IgD-negative memory B cell (primary cell): ENCODE results near the gene DNAJB8. TPM values are rescaled to one million over a fixed set of nuclear protein-coding genes. Genes with fewer than 3 reads are reported as not detected.

Experiments used
- H3K27ac Mint-ChIP-seq, 3 donors: one replicate each; pipeline ENCODE4 v1.8.0; 2020 to 2022; ENCODE audit warnings: mild to moderate bottlenecking in 3 of 3, mixed read lengths in 3 of 3, moderate library complexity in 1 of 3
- H3K27me3 Mint-ChIP-seq: one replicate; pipeline ENCODE4 v1.8.0; 2021; ENCODE audit warnings: mixed read lengths
- H3K36me3 Mint-ChIP-seq: one replicate; pipeline ENCODE4 v1.8.0; 2020; ENCODE audit warnings: mild to moderate bottlenecking, mixed read lengths
- H3K4me1 Mint-ChIP-seq, 3 donors: one replicate each; pipeline ENCODE4 v1.8.0; 2020 to 2022; ENCODE audit warnings: mixed read lengths in 3 of 3, mild to moderate bottlenecking in 1 of 3
- H3K4me3 Mint-ChIP-seq, 4 donors: one replicate each; pipeline ENCODE4 v1.8.0; 2020 to 2022; ENCODE audit warnings: mild to moderate bottlenecking in 4 of 4, mixed read lengths in 4 of 4, moderate library complexity in 3 of 4
- H3K9me3 Mint-ChIP-seq, 3 donors: one replicate each; pipeline ENCODE4 v1.8.0; 2020 to 2021; ENCODE audit warnings: mixed read lengths in 3 of 3, mild to moderate bottlenecking in 1 of 3
- polyA plus RNA-seq: library from polyadenylated mRNA; unstranded; fragments of 300-500 nt; fragmentation: Illumina TruSeq; gene quantifications from one replicate; pipeline ENCODE4 v1.2.3, GENCODE V29; 2021

The DNAJB8 gene
- polyA plus RNA-seq, 1 donor from 2014 or later: not detected

- Mint-ChIP-seq H3K27ac (peak overlapping the region in 1 of 3 donors; percentile 18), H3K4me1 (peaks cover 0 to 6% (median 4%) of the 10 kb centered on the region in 3 donors), H3K4me3 (peak overlapping the region; percentile 35 to 91 (median 66)), H3K27me3 (peaks cover 54% of the 10 kb centered on the region), H3K9me3 (peaks cover 0 to 6% (median 0%) of the 10 kb centered on the region in 3 donors), H3K36me3 (peaks cover 4% of the 10 kb centered on the region)
These were observed 31.5 kb upstream of the DNAJB8 start for GRCh38 chr3:128498127-128498626.

GRCh38 chr3:128497305-128498126 lies 30.8 kb upstream of the DNAJB8 start:
- H3K36me3 Mint-ChIP-seq: peaks cover 4% of the 10 kb centered on the region
- H3K27ac Mint-ChIP-seq: peak overlapping the region in 1 of 3 donors; percentile 63
- peaks cover 0 to 6% (median 0%) of the 10 kb centered on the region in 3 donors for H3K9me3 Mint-ChIP-seq
- peaks cover 54% of the 10 kb centered on the region for H3K27me3 Mint-ChIP-seq
- peaks cover 0 to 6% (median 3%) of the 10 kb centered on the region in 3 donors for H3K4me1 Mint-ChIP-seq
- peak overlapping the region; percentile 52 to 89 (median 80) for H3K4me3 Mint-ChIP-seq

- H3K9me3 Mint-ChIP-seq: peaks cover 0 to 6% (median 0%) of the 10 kb centered on the region in 3 donors
- H3K36me3 Mint-ChIP-seq: peaks cover 4% of the 10 kb centered on the region
- H3K27me3 Mint-ChIP-seq: peaks cover 59% of the 10 kb centered on the region
- H3K4me3 Mint-ChIP-seq: peak overlapping the region; percentile 52 to 89 (median 76)
- peak overlapping the region in 1 of 3 donors; percentile 63 for H3K27ac Mint-ChIP-seq
- H3K4me1 Mint-ChIP-seq: peaks cover 4 to 10% (median 7%) of the 10 kb centered on the region in 3 donors
These were observed 30.1 kb upstream of the DNAJB8 start for GRCh38 chr3:128496602-128497304.

GRCh38 chr3:128496019-128496601 lies 29.4 kb upstream of the DNAJB8 start:
- Mint-ChIP-seq H3K9me3 (peaks cover 0 to 6% (median 0%) of the 10 kb centered on the region in 3 donors), H3K27ac (no peak overlapping the region), H3K4me3 (peak overlapping the region in 3 of 4 donors; percentile 13 to 83 (median 63)), H3K27me3 (peaks cover 63% of the 10 kb centered on the region), H3K36me3 (peaks cover 4% of the 10 kb centered on the region), H3K4me1 (peaks cover 4 to 13% (median 9%) of the 10 kb centered on the region in 3 donors)

- H3K9me3 Mint-ChIP-seq: peaks cover 0 to 5% (median 0%) of the 10 kb centered on the region in 3 donors
- peak overlapping the region in 1 of 4 donors; percentile 1 for H3K4me3 Mint-ChIP-seq
- H3K27me3 Mint-ChIP-seq: peaks cover 62% of the 10 kb centered on the region
- peaks cover 4 to 16% (median 9%) of the 10 kb centered on the region in 3 donors for H3K4me1 Mint-ChIP-seq
- H3K27ac Mint-ChIP-seq: no peak overlapping the region
- H3K36me3 Mint-ChIP-seq: peaks cover 3% of the 10 kb centered on the region
These were observed 28.8 kb upstream of the DNAJB8 start for GRCh38 chr3:128495435-128495970.

GRCh38 chr3:128494367-128494650 lies 27.6 kb upstream of the DNAJB8 start:
- peak overlapping the region in 2 of 4 donors; percentile 1 to 35 for H3K4me3 Mint-ChIP-seq
- peaks cover 63% of the 10 kb centered on the region for H3K27me3 Mint-ChIP-seq
- H3K27ac Mint-ChIP-seq: no peak overlapping the region
- H3K36me3 Mint-ChIP-seq: peaks cover 3% of the 10 kb centered on the region
- H3K9me3 Mint-ChIP-seq: peaks cover 0 to 4% (median 0%) of the 10 kb centered on the region in 3 donors
- peaks cover 4 to 20% (median 11%) of the 10 kb centered on the region in 3 donors for H3K4me1 Mint-ChIP-seq

GRCh38 chr3:128493570-128494366 lies 27.1 kb upstream of the DNAJB8 start:
- Mint-ChIP-seq H3K9me3 (peaks cover 0 to 4% (median 0%) of the 10 kb centered on the region in 3 donors), H3K27me3 (peaks cover 59% of the 10 kb centered on the region), H3K4me1 (peaks cover 4 to 20% (median 11%) of the 10 kb centered on the region in 3 donors), H3K36me3 (peaks cover 3% of the 10 kb centered on the region), H3K4me3 (peak overlapping the region in 3 of 4 donors; percentile 1 to 84 (median 60)), H3K27ac (no peak overlapping the region)

- peaks cover 58% of the 10 kb centered on the region for H3K27me3 Mint-ChIP-seq
- H3K9me3 Mint-ChIP-seq: no peaks in the 10 kb centered on the region
- H3K4me1 Mint-ChIP-seq: peaks cover 4 to 21% (median 14%) of the 10 kb centered on the region in 3 donors
- peak within 1 kb of the TSS; percentile 60 to 84 (median 66) for H3K4me3 Mint-ChIP-seq
- H3K36me3 Mint-ChIP-seq: peaks cover 3% of the 10 kb centered on the region
- H3K27ac Mint-ChIP-seq: peak within 1 kb of the TSS in 2 of 3 donors; percentile 23 to 35
These were observed 26.2 kb upstream of the DNAJB8 start, which contains the start of gene GATA2 for GRCh38 chr3:128492671-128493569. GATA2 (minus strand) TSS chr3:128493201; CDS start chr3:128487031, 6,170 bp downstream.

- H3K36me3 Mint-ChIP-seq: peaks cover 3% of the 10 kb centered on the region
- H3K9me3 Mint-ChIP-seq: no peaks in the 10 kb centered on the region
- peak overlapping the region in 2 of 3 donors; percentile 23 to 35 for H3K27ac Mint-ChIP-seq
- H3K27me3 Mint-ChIP-seq: peaks cover 55% of the 10 kb centered on the region
- peak overlapping the region; percentile 41 to 70 (median 65) for H3K4me3 Mint-ChIP-seq
- H3K4me1 Mint-ChIP-seq: peaks cover 8 to 24% (median 18%) of the 10 kb centered on the region in 3 donors
These were observed 25.4 kb upstream of the DNAJB8 start for GRCh38 chr3:128491941-128492670.

- Mint-ChIP-seq H3K4me3 (peak overlapping the region in 3 of 4 donors; percentile 41 to 68 (median 62)), H3K9me3 (no peaks in the 10 kb centered on the region), H3K36me3 (peaks cover 3% of the 10 kb centered on the region), H3K4me1 (peaks cover 8 to 24% (median 18%) of the 10 kb centered on the region in 3 donors), H3K27me3 (peaks cover 56% of the 10 kb centered on the region), H3K27ac (no peak overlapping the region)
These were observed 24.9 kb upstream of the DNAJB8 start for GRCh38 chr3:128491691-128491940.

- Mint-ChIP-seq H3K27me3 (peaks cover 60% of the 10 kb centered on the region), H3K4me1 (peaks cover 8 to 24% (median 18%) of the 10 kb centered on the region in 3 donors), H3K4me3 (peak overlapping the region in 3 of 4 donors; percentile 62 to 77 (median 68)), H3K9me3 (no peaks in the 10 kb centered on the region), H3K27ac (peak overlapping the region in 2 of 3 donors; percentile 22 to 23), H3K36me3 (peaks cover 2% of the 10 kb centered on the region)
These were observed 24.4 kb upstream of the DNAJB8 start for GRCh38 chr3:128490915-128491690.

- no peaks in the 10 kb centered on the region for H3K9me3 Mint-ChIP-seq
- H3K27ac Mint-ChIP-seq: peak overlapping the region in 1 of 3 donors; percentile 22
- no peaks in the 10 kb centered on the region for H3K36me3 Mint-ChIP-seq
- H3K4me1 Mint-ChIP-seq: peaks cover 8 to 24% (median 16%) of the 10 kb centered on the region in 3 donors
- H3K27me3 Mint-ChIP-seq: peaks cover 59% of the 10 kb centered on the region
- H3K4me3 Mint-ChIP-seq: peak overlapping the region in 2 of 4 donors; percentile 62 to 67
These were observed 23.9 kb upstream of the DNAJB8 start for GRCh38 chr3:128490650-128490914.
